CD4-positive, CD25-positive, alpha-beta regulatory T cell (primary cell): Measurements from ENCODE around the gene UBE2L6. TPM values are rescaled to one million over a fixed set of nuclear protein-coding genes. Genes with fewer than 3 reads are reported as not detected.
A peak's percentile ranks its signal among the peaks of the same experiment; 100 is the strongest.

ENCODE experiments used
- ATAC-seq, 2 donors: fragments of 150-1000 bp; cut with Tn5 transposase; one replicate each; pipeline ENCODE4 v1.10.0; 2021; ENCODE audit warnings: low read depth in 2 of 2, moderate number of reproducible peaks in 2 of 2, moderate library complexity in 1 of 2
- DNase-seq, 3 donors: peaks; one replicate each; pipeline versions ENCODE4 v3.0.0 to v3.0.0-alpha.2; 2012 to 2022; ENCODE audit warnings: mixed read lengths in 1 of 3
- H3K27ac ChIP-seq: one replicate; pipeline ENCODE4 v1.7.0; 2013; ENCODE audit warnings: mild to moderate bottlenecking, low read length; ENCODE audit not compliant: insufficient read depth, poor library complexity, severe bottlenecking
- H3K27me3 ChIP-seq: one replicate; pipeline ENCODE4 v1.7.0; 2013; ENCODE audit warnings: low read length; ENCODE audit not compliant: control insufficient read depth, insufficient read depth
- H3K36me3 ChIP-seq: one replicate; pipeline ENCODE4 v1.7.0; 2013; ENCODE audit warnings: mild to moderate bottlenecking, low read length, moderate library complexity; ENCODE audit not compliant: control insufficient read depth, insufficient read depth
- H3K4me1 ChIP-seq: 2 replicates; pipeline ENCODE4 v1.7.0; 2013; ENCODE audit warnings: mild to moderate bottlenecking, low read length; ENCODE audit not compliant: insufficient read depth, control insufficient read depth, poor library complexity, severe bottlenecking
- H3K4me3 ChIP-seq: one replicate; pipeline ENCODE4 v1.7.0; 2013; ENCODE audit warnings: low read depth, mild to moderate bottlenecking, low read length, moderate library complexity
- H3K9me3 ChIP-seq, 2 experiments: 1 replicate in 1 of 2; 2 replicates in 1 of 2; pipeline ENCODE4 v1.7.0; 2013; ENCODE audit warnings: low read length in 2 of 2, mild to moderate bottlenecking in 1 of 2, moderate library complexity in 1 of 2; ENCODE audit not compliant: control insufficient read depth in 2 of 2
- H3K27ac Mint-ChIP-seq, 3 donors: one replicate each; pipeline ENCODE4 v1.8.0; 2020 to 2022; ENCODE audit warnings: mild to moderate bottlenecking in 3 of 3, mixed read lengths in 3 of 3, moderate library complexity in 2 of 3
- H3K27me3 Mint-ChIP-seq: one replicate; pipeline ENCODE4 v1.8.0; 2022; ENCODE audit warnings: mild to moderate bottlenecking, mixed read lengths
- H3K36me3 Mint-ChIP-seq: one replicate; pipeline ENCODE4 v1.8.0; 2020; ENCODE audit warnings: mixed read lengths
- H3K4me1 Mint-ChIP-seq, 4 donors: one replicate each; pipeline ENCODE4 v1.8.0; 2020 to 2022; ENCODE audit warnings: mixed read lengths in 4 of 4, mild to moderate bottlenecking in 1 of 4
- H3K4me3 Mint-ChIP-seq, 4 donors: one replicate each; pipeline ENCODE4 v1.8.0; 2020 to 2022; ENCODE audit warnings: mild to moderate bottlenecking in 4 of 4, mixed read lengths in 4 of 4, moderate library complexity in 3 of 4
- H3K9me3 Mint-ChIP-seq, 7 donors: one replicate each; pipeline ENCODE4 v1.8.0; 2020 to 2022; ENCODE audit warnings: mixed read lengths in 7 of 7, mild to moderate bottlenecking in 3 of 7, moderate library complexity in 2 of 7
- polyA plus RNA-seq, 4 donors: library from polyadenylated mRNA; unstranded; fragments of 300-500 nt; fragmentation: Illumina TruSeq; gene quantifications; one replicate each; pipeline ENCODE4 v1.2.3, GENCODE V29; 2021
- total RNA-seq: library from RNA; stranded (reverse); gene quantifications from one replicate; pipeline ENCODE4 v1.2.3, GENCODE V29; 2022

Gene UBE2L6
- total and polyA plus RNA-seq, 5 donors from 2014 or later: 103 to 406 (median 292) TPM

- peaks cover 47% of the 10 kb centered on the region for H3K4me1 ChIP-seq
- Mint-ChIP-seq H3K27ac (peak overlapping the region; percentile 96 to 98 (median 97)), H3K27me3 (no peaks in the 10 kb centered on the region), H3K4me1 (peaks cover 10 to 68% (median 47%) of the 10 kb centered on the region in 4 donors), H3K36me3 (peaks cover 14% of the 10 kb centered on the region), H3K9me3 (peaks cover 0 to 1% (median 0%) of the 10 kb centered on the region in 7 donors), H3K4me3 (peak overlapping the region; percentile 96 to 98 (median 96))
- H3K36me3 ChIP-seq: peaks cover 10% of the 10 kb centered on the region
- DNase-seq: peak; percentile 17 to 79 (median 42)
- H3K27ac ChIP-seq: peak overlapping the region; percentile 86
- H3K9me3 ChIP-seq: no peaks in the 10 kb centered on the region
- H3K27me3 ChIP-seq: no peaks in the 10 kb centered on the region
- peak overlapping the region; percentile 98 for H3K4me3 ChIP-seq
- peak; percentile 33 to 41 for ATAC-seq
These were observed 1.2 kb downstream of the UBE2L6 start for GRCh38 chr11:57566005-57566904.

GRCh38 chr11:57562596-57562995, 4.9 kb downstream of the UBE2L6 start:
- H3K27ac ChIP-seq: no peak overlapping the region
- H3K4me1 ChIP-seq: peaks cover 41% of the 10 kb centered on the region
- ATAC-seq: no peak
- no peaks in the 10 kb centered on the region for H3K9me3 ChIP-seq
- no peaks in the 10 kb centered on the region for H3K27me3 ChIP-seq
- H3K27ac Mint-ChIP-seq: peak overlapping the region; percentile 52 to 84 (median 81)
- peaks cover 10 to 69% (median 43%) of the 10 kb centered on the region in 4 donors for H3K4me1 Mint-ChIP-seq
- no peaks in the 10 kb centered on the region for H3K27me3 Mint-ChIP-seq
- no peak overlapping the region for H3K4me3 ChIP-seq
- peak overlapping the region in 3 of 4 donors; percentile 14 to 84 (median 61) for H3K4me3 Mint-ChIP-seq
- peaks cover 26% of the 10 kb centered on the region for H3K36me3 Mint-ChIP-seq
- H3K36me3 ChIP-seq: peaks cover 40% of the 10 kb centered on the region
- H3K9me3 Mint-ChIP-seq: no peaks in the 10 kb centered on the region
- DNase-seq: no peak

- ATAC-seq (no peak), DNase-seq (no peak)
- H3K36me3 Mint-ChIP-seq: peaks cover 29% of the 10 kb centered on the region
- no peak overlapping the region for H3K4me3 Mint-ChIP-seq
- no peaks in the 10 kb centered on the region for H3K9me3 Mint-ChIP-seq
- Histone ChIP-seq H3K4me3 (no peak overlapping the region), H3K4me1 (peaks cover 23% of the 10 kb centered on the region), H3K36me3 (peaks cover 62% of the 10 kb centered on the region), H3K27me3 (no peaks in the 10 kb centered on the region), H3K27ac (no peak overlapping the region), H3K9me3 (no peaks in the 10 kb centered on the region)
- H3K4me1 Mint-ChIP-seq: peaks cover 13 to 53% (median 33%) of the 10 kb centered on the region in 4 donors
- H3K27me3 Mint-ChIP-seq: no peaks in the 10 kb centered on the region
- no peak overlapping the region for H3K27ac Mint-ChIP-seq
These were observed 7.3 kb downstream of the UBE2L6 start for GRCh38 chr11:57560146-57560545.

GRCh38 chr11:57556041-57556440, 11.4 kb downstream of the UBE2L6 start:
- H3K36me3 ChIP-seq: peaks cover 89% of the 10 kb centered on the region
- Mint-ChIP-seq H3K9me3 (no peaks in the 10 kb centered on the region), H3K4me1 (peaks cover 3 to 15% (median 7%) of the 10 kb centered on the region in 4 donors), H3K27me3 (no peaks in the 10 kb centered on the region), H3K27ac (no peak overlapping the region), H3K36me3 (peaks cover 29% of the 10 kb centered on the region), H3K4me3 (no peak overlapping the region)
- DNase-seq (no peak), ATAC-seq (no peak)
- H3K27me3 ChIP-seq: no peaks in the 10 kb centered on the region
- no peaks in the 10 kb centered on the region for H3K4me1 ChIP-seq
- no peak overlapping the region for H3K4me3 ChIP-seq
- no peaks in the 10 kb centered on the region for H3K9me3 ChIP-seq
- H3K27ac ChIP-seq: no peak overlapping the region

- Histone ChIP-seq H3K4me3 (no peak overlapping the region), H3K36me3 (peaks cover 92% of the 10 kb centered on the region), H3K27ac (no peak overlapping the region), H3K27me3 (no peaks in the 10 kb centered on the region), H3K9me3 (no peaks in the 10 kb centered on the region), H3K4me1 (no peaks in the 10 kb centered on the region)
- Mint-ChIP-seq H3K27me3 (no peaks in the 10 kb centered on the region), H3K9me3 (no peaks in the 10 kb centered on the region), H3K4me1 (peaks cover 0 to 10% (median 5%) of the 10 kb centered on the region in 4 donors), H3K36me3 (peaks cover 27% of the 10 kb centered on the region), H3K27ac (peak overlapping the region in 1 of 3 donors; percentile 33), H3K4me3 (peak overlapping the region in 1 of 4 donors; percentile 2)
- ATAC-seq (no peak), DNase-seq (no peak)
These were observed 12.1 kb downstream of the UBE2L6 start for GRCh38 chr11:57555393-57555792.

GRCh38 chr11:57552479-57552878, 15.0 kb downstream of the UBE2L6 start:
- H3K27ac Mint-ChIP-seq: peak overlapping the region in 2 of 3 donors; percentile 60 to 63
- no peak for ATAC-seq
- no peaks in the 10 kb centered on the region for H3K9me3 ChIP-seq

GRCh38 chr11:57551941-57552340, 15.5 kb downstream of the UBE2L6 start:
- Histone ChIP-seq H3K4me1 (no peaks in the 10 kb centered on the region), H3K27ac (no peak overlapping the region), H3K36me3 (peaks cover 77% of the 10 kb centered on the region), H3K4me3 (no peak overlapping the region), H3K9me3 (no peaks in the 10 kb centered on the region), H3K27me3 (no peaks in the 10 kb centered on the region)
- peak overlapping the region in 2 of 3 donors; percentile 31 to 60 for H3K27ac Mint-ChIP-seq
- DNase-seq (no peak), ATAC-seq (no peak)
- H3K36me3 Mint-ChIP-seq: peaks cover 31% of the 10 kb centered on the region
- no peaks in the 10 kb centered on the region for H3K27me3 Mint-ChIP-seq
- peaks cover 0 to 7% (median 3%) of the 10 kb centered on the region in 4 donors for H3K4me1 Mint-ChIP-seq
- H3K9me3 Mint-ChIP-seq: no peaks in the 10 kb centered on the region
- H3K4me3 Mint-ChIP-seq: no peak overlapping the region

More at GRCh38 chr11:57552479-57552878, 15.0 kb downstream of the UBE2L6 start:
- H3K4me3 ChIP-seq: no peak overlapping the region
- no peak overlapping the region for H3K4me3 Mint-ChIP-seq
- no peaks in the 10 kb centered on the region for H3K27me3 ChIP-seq
- no peaks in the 10 kb centered on the region for H3K4me1 ChIP-seq
- DNase-seq: no peak
- no peaks in the 10 kb centered on the region for H3K9me3 Mint-ChIP-seq
- H3K27me3 Mint-ChIP-seq: no peaks in the 10 kb centered on the region
- H3K4me1 Mint-ChIP-seq: peaks cover 0 to 7% (median 3%) of the 10 kb centered on the region in 4 donors
- H3K27ac ChIP-seq: no peak overlapping the region
- peaks cover 82% of the 10 kb centered on the region for H3K36me3 ChIP-seq
- peaks cover 31% of the 10 kb centered on the region for H3K36me3 Mint-ChIP-seq
